Fibroblast of villous mesenchyme (primary cell): ENCODE data around the gene BTNL8. TPM values are rescaled to one million over a fixed set of nuclear protein-coding genes. Genes with fewer than 3 reads are reported as not detected.

Source experiments
- DNase-seq: peaks from one replicate; pipeline ENCODE4 v3.0.0-alpha.2; 2010; ENCODE audit warnings: low read depth
- H3K4me3 ChIP-seq: 2 replicates; pipeline ENCODE4 v1.5.1; 2011; ENCODE audit warnings: low read depth, mild to moderate bottlenecking, low read length
- CTCF ChIP-seq: IDR thresholded peaks from 2 replicates; pipeline ENCODE4 v1.5.1; 2012; ENCODE audit warnings: low read depth, mild to moderate bottlenecking, low read length; ENCODE audit not compliant: insufficient read depth
- small RNA-seq: library from RNA; depleted of rRNA; stranded (forward); fragments of <200 nt; gene quantifications from one replicate; pipeline ENCODE3, GENCODE V24; 2012
- total RNA-seq: library from RNA; depleted of rRNA; stranded (reverse); fragments of >200 nt; gene quantifications from 2 replicates; pipeline ENCODE4 v1.2.3, GENCODE V29; 2012

Gene BTNL8
- total RNA-seq, 1 donor = not detected

DNA sequence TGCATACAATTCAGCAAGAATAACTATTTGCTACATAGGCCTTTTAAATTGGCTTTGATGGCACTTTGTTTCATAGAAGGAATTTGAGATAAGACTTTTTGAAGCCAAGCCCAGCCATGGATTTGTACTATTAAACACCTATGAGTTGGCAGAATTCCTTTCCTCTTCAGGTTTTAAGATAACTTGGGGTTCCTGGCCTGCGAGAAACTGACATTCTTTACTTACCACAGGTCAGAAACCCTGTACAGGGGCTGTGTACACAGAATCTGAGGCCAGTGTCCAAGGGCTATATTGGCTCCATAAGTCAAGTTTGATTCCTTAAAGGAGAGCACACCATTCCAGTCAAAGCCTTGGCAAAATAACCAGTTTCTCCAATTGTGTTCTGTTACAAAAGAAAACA lies 78.9 kb downstream of the BTNL8 start:
- no peak for DNase-seq
- TF ChIP-seq CTCF = no peak

DNA sequence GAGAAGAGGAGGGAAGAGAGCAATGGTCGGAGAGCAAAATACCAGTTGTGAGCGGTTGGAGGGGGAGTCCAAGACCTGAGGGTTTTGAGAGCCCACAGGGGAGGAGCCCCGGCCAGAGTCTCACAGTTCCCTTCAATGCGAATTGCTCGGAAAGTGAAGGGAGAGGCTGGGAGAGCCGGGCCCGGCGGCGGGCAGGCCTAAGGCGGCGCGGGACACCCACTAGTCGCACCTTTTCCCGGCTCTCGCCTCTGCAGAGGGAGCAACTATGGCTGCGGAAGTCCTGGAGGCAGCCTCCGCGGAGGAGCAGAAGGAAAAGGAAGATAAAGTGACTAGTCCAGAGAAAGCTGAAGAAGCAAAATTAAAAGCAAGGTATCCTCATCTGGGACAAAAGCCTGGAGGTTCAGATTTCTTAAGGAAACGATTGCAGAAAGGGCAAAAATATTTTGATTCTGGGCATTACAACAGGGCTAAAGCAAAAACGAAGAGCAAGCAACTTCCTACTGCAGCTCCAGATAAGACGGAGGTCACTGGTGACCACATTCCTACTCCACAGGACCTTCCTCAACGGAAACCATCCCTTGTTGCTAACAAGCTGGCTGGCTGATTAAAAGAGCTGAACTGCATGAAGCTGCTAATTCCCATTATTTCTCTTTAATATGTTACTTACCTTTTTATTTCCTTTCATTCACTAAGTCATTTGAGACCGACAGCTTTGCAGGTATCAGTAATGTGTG lies 83.2 kb downstream of the BTNL8 start:
- H3K4me3 ChIP-seq = no peak overlapping the region
- no peak for TF ChIP-seq CTCF
- DNase-seq = no peak

More for the DNA sequence above, 78.9 kb downstream of the BTNL8 start:
- no peak overlapping the region for H3K4me3 ChIP-seq

DNA sequence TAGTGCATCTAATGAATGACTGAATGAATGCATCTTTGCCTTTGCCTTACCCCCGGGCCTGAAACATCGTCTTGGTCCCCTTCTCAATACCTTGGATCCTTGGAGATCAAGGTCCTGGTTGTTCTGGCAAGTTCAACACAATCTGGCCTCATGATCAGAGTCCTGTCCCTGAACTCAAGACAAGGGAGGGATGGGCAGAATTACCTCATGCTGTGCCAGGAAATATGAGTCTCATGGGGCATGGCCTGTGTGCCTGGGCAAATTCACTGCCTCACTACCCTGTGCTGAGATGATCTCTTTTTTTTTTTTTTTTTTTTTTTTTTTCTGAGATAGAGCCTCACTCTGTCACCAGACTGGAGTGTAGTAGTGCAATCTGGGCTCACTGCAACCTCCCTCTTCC lies 89.1 kb downstream of the BTNL8 start:
- TF ChIP-seq CTCF = no peak
- H3K4me3 ChIP-seq = no peak overlapping the region
- no peak for DNase-seq

- H3K4me3 ChIP-seq = no peak within 1 kb of the TSS
- DNase-seq = no peak
- TF ChIP-seq CTCF = no peak
Measured at GRCh38 chr5:180988592-180988991, 89.6 kb downstream of the BTNL8 start, which contains the start of gene BTNL3. BTNL3 (plus strand) TSS chr5:180988846; CDS start chr5:180989029, 183 bp downstream.

GRCh38 chr5:180990086-180990881 lies 91.3 kb downstream of the BTNL8 start:
- no peak for DNase-seq
- no peak for TF ChIP-seq CTCF
- H3K4me3 ChIP-seq = no peak overlapping the region

- no peak for DNase-seq
- no peak overlapping the region for H3K4me3 ChIP-seq
- TF ChIP-seq CTCF = no peak
Measured at GRCh38 chr5:180990882-180991242, 91.9 kb downstream of the BTNL8 start.

Small RNA genes lying within 50 kb of the gene (small RNA-seq; reads per million reads assigned to genes)
- gene RF00019 (not detected), gene RPS29P12 (not detected)

Other genes with a start within 250 kb of the BTNL8 start
- under 0.01 and 0.43 TPM in 2 replicates for gene FLT4, start 249.6 kb upstream of the BTNL8 start, total RNA-seq
- not detected in 2 replicates for gene OR2Y1, start 159.1 kb upstream of the BTNL8 start, total RNA-seq
- 98.6 and 104 TPM in 2 replicates for gene MGAT1, start 96.4 kb upstream of the BTNL8 start, total RNA-seq
- 12.5 and 15.1 TPM in 2 replicates for gene ZFP62, start 37.9 kb upstream of the BTNL8 start, total RNA-seq
- not detected in 2 replicates for gene BTNL3, start 89.7 kb downstream of the BTNL8 start, total RNA-seq
- gene BTNL9, start 141.1 kb downstream of the BTNL8 start, total RNA-seq = not detected in 2 replicates
- not detected in 2 replicates for gene OR2V1, start 232.0 kb downstream of the BTNL8 start, total RNA-seq
- gene OR2V2, start 248.4 kb downstream of the BTNL8 start, total RNA-seq = not detected in 2 replicates